Ramos (cell line): ENCODE data around the gene SF1.

Experiments
- in situ Hi-C: fragments of 300-500 bp; cut with MboI; formaldehyde crosslinking; loops from one replicate; pipeline ENCODE4 v1.14.3; 2022; ENCODE audit warnings: low sequenced_read_pairs; ENCODE audit not compliant: unreplicated experiment

SF1 gene

GRCh38 chr11:64750361-64751054 lies 27.8 kb downstream of the SF1 start:
- in situ Hi-C loops: no loop called here

GRCh38 chr11:64747961-64748665 lies 30.2 kb downstream of the SF1 start:
- in situ Hi-C loops: no loop called here

- in situ Hi-C loops: no loop called here
Measured at GRCh38 chr11:64746486-64746885, 31.9 kb downstream of the SF1 start.

GRCh38 chr11:64745521-64746328 lies 32.6 kb downstream of the SF1 start:
- in situ Hi-C loops: no loop called here

- in situ Hi-C loops: no loop called here
Measured at GRCh38 chr11:64745189-64745520, 33.2 kb downstream of the SF1 start.

GRCh38 chr11:64744544-64745188 lies 33.7 kb downstream of the SF1 start:
- in situ Hi-C loops: no loop called here

- in situ Hi-C loops: no loop called here
Measured at GRCh38 chr11:64743591-64744543, 34.5 kb downstream of the SF1 start, which contains the start of gene RASGRP2. RASGRP2 (minus strand) TSS chr11:64744142; CDS start chr11:64742866, 1,276 bp downstream.

GRCh38 chr11:64742889-64743590 lies 35.3 kb downstream of the SF1 start:
- in situ Hi-C loops: no loop called here

GRCh38 chr11:64742087-64742888 lies 36.1 kb downstream of the SF1 start:
- in situ Hi-C loops: no loop called here

GRCh38 chr11:64741375-64742086 lies 36.8 kb downstream of the SF1 start:
- in situ Hi-C loops: no loop called here

- in situ Hi-C loops: loop anchor here (5.0 kb wide), 1 partner anchor 48 kb away; no protein-coding TSS in a partner anchor
Measured at GRCh38 chr11:64739871-64740270, 38.5 kb downstream of the SF1 start.

- in situ Hi-C loops: loop anchor here (5.0 kb wide), 1 partner anchor 44 kb away; no protein-coding TSS in a partner anchor
Measured at GRCh38 chr11:64736654-64737053, 41.7 kb downstream of the SF1 start.

- in situ Hi-C loops: loop anchor here (5.0 kb wide), 1 partner anchor 43 kb away; no protein-coding TSS in a partner anchor
Measured at GRCh38 chr11:64735725-64736259, 42.5 kb downstream of the SF1 start.

GRCh38 chr11:64734811-64735724 lies 43.3 kb downstream of the SF1 start:
- in situ Hi-C loops: loop anchor here (5.0 kb wide), 1 partner anchor 43 kb away; no protein-coding TSS in a partner anchor

- in situ Hi-C loops: no loop called here
Measured at GRCh38 chr11:64731601-64732000, 46.7 kb downstream of the SF1 start.

- in situ Hi-C loops: no loop called here
Measured at GRCh38 chr11:64729851-64730382, 48.4 kb downstream of the SF1 start.
